Thyroid gland (tissue), 4 donors: Measurements from ENCODE around the gene SLC2A9.

ENCODE experiments used
- POLR2A ChIP-seq, 2 donors: fragments of 450-650 bp; IDR thresholded peaks; one replicate each; pipeline ENCODE4 v1.6.1; 2017; ENCODE audit warnings: antibody characterized with exemption in 2 of 2, mild to moderate bottlenecking in 2 of 2, moderate library complexity in 1 of 2
- TF ChIP-seq, protein P1 (sequence below), 6 experiments: fragments of 200-600 bp in 3 of 6; fragments of 450-650 bp in 3 of 6; sonication (generic) in 3 of 6; IDR thresholded peaks; one replicate each; pipeline ENCODE4 v1.5.1; 2016 to 2019; ENCODE audit warnings: antibody characterized with exemption in 6 of 6, mild to moderate bottlenecking in 2 of 6, inconsistent platforms in 1 of 6, moderate library complexity in 1 of 6

GRCh38 chr4:9811806-9812205, 209.5 kb downstream of the SLC2A9 start:
- TF ChIP-seq POLR2A (IDR thresholded peaks at IDR 0.05), result no peak
- TF ChIP-seq, protein P1, sequence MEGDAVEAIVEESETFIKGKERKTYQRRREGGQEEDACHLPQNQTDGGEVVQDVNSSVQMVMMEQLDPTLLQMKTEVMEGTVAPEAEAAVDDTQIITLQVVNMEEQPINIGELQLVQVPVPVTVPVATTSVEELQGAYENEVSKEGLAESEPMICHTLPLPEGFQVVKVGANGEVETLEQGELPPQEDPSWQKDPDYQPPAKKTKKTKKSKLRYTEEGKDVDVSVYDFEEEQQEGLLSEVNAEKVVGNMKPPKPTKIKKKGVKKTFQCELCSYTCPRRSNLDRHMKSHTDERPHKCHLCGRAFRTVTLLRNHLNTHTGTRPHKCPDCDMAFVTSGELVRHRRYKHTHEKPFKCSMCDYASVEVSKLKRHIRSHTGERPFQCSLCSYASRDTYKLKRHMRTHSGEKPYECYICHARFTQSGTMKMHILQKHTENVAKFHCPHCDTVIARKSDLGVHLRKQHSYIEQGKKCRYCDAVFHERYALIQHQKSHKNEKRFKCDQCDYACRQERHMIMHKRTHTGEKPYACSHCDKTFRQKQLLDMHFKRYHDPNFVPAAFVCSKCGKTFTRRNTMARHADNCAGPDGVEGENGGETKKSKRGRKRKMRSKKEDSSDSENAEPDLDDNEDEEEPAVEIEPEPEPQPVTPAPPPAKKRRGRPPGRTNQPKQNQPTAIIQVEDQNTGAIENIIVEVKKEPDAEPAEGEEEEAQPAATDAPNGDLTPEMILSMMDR (IDR thresholded peaks at IDR 0.05), result no peak
